Measurements from ENCODE around the gene IGSF21.

Gene IGSF21

GRCh38 chr1:18256282-18257235 lies 149.0 kb downstream of the IGSF21 start:
- peak in 19 of 51 donors; percentile 3 to 46 (median 7) for DNase-seq

- no peak for DNase-seq
Measured at GRCh38 chr1:18257778-18258177, 150.2 kb downstream of the IGSF21 start.

- no peak for DNase-seq
Measured at GRCh38 chr1:18261891-18262290, 154.3 kb downstream of the IGSF21 start.

- DNase-seq = no peak
Measured at GRCh38 chr1:18262726-18263125, 155.1 kb downstream of the IGSF21 start.

GRCh38 chr1:18263547-18264120 lies 156.0 kb downstream of the IGSF21 start:
- no peak for DNase-seq

GRCh38 chr1:18264450-18265039 lies 156.9 kb downstream of the IGSF21 start:
- DNase-seq = no peak

- no peak for DNase-seq
Measured at GRCh38 chr1:18265641-18266040, 158.0 kb downstream of the IGSF21 start.

- no peak for DNase-seq
Measured at GRCh38 chr1:18266391-18266790, 158.8 kb downstream of the IGSF21 start.

- no peak for DNase-seq
Measured at GRCh38 chr1:18271336-18271735, 163.7 kb downstream of the IGSF21 start.

- DNase-seq = no peak
Measured at GRCh38 chr1:18278946-18279345, 171.3 kb downstream of the IGSF21 start.

GRCh38 chr1:18279351-18280074 lies 171.9 kb downstream of the IGSF21 start:
- peak in 1 of 51 donors; percentile 5 for DNase-seq

- DNase-seq = no peak
Measured at GRCh38 chr1:18280956-18281355, 173.4 kb downstream of the IGSF21 start.

GRCh38 chr1:18282851-18283600 lies 175.4 kb downstream of the IGSF21 start:
- peak in 3 of 51 donors; percentile 9 to 43 (median 35) for DNase-seq

- DNase-seq = peak in 1 of 51 donors; percentile 14
Measured at GRCh38 chr1:18283601-18284385, 176.2 kb downstream of the IGSF21 start.

GRCh38 chr1:18284805-18285537 lies 177.4 kb downstream of the IGSF21 start:
- no peak for DNase-seq

- no peak for DNase-seq
Measured at GRCh38 chr1:18285538-18285924, 177.9 kb downstream of the IGSF21 start.

GRCh38 chr1:18288722-18289121 lies 181.1 kb downstream of the IGSF21 start:
- no peak for DNase-seq

- no peak for DNase-seq
Measured at GRCh38 chr1:18289597-18289996, 182.0 kb downstream of the IGSF21 start.

- DNase-seq = no peak
Measured at GRCh38 chr1:18290740-18291412, 183.3 kb downstream of the IGSF21 start.

All from hypothalamus (tissue), 51 donors.